Stimulated activated CD8-positive, alpha-beta memory T cell treated with anti-CD3 and anti-CD28 coated beads, Interleukin-7, amount 100 ng/mL, for 4 hours (primary cell): ENCODE data around the gene OR2AE1.

ENCODE experiments used
- DNase-seq, 2 donors: peaks; one replicate each; pipeline ENCODE4 v3.0.0-alpha.2; 2020; ENCODE audit warnings: low read depth in 2 of 2

Gene OR2AE1

DNA sequence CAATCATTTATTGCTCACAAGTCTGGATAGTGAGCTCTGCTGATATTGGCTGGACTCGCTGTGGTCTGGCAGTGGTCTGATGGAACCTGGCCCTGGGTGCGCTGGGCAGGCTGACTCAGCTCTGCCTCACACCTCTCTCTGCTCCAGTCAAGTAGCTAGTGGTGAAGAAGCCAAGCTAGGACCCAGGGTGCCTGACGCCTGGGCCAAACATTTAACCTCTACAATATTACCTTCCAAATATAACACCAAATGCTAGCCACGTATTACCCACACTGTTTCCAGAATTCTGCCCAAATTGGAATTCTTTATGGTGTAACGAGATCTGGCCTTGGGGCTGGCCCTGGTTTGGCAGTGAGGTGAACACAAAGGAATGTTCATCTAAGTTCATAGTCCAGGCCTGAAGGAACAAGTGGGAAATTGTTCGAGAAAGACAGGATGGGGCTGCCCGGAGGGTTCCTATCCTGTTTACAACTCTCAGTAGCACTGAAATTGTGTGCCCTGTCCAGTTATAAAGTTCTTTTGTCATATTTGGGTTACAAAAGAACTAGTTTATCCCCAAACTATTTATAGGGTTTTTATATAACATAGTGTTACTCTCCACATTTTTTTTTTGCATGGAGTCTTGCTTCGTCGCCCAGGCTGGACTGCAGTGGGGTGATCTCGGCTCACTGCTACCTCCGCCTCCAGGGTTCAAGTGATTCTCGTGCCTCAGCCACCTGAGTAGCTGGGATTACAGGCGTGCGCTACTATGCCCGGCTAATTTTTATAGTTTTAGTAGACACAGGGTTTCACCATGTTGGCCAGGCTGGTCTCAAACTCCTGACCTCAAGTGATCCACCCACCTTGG lies 16.3 kb downstream of the OR2AE1 start:
- no peak for DNase-seq

DNA sequence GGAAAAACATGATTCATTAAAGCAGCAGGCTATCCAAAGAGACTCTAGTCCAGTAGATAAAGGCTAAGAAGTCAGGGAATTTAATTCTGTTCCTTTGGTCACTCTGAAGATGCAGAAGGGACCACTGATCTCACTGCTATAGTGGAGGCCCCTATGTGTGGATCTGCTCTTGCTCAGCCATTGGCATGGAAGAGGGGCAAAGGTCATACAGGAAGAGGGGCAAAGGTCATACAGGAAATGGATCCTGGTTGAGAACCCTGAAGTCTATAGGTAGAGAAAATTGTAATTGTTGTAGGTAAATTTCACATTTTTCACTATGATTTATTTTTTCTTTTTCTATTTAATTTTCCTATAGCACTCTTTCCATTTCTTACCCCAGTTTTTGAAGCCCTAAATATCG lies 21.6 kb downstream of the OR2AE1 start:
- no peak for DNase-seq

DNA sequence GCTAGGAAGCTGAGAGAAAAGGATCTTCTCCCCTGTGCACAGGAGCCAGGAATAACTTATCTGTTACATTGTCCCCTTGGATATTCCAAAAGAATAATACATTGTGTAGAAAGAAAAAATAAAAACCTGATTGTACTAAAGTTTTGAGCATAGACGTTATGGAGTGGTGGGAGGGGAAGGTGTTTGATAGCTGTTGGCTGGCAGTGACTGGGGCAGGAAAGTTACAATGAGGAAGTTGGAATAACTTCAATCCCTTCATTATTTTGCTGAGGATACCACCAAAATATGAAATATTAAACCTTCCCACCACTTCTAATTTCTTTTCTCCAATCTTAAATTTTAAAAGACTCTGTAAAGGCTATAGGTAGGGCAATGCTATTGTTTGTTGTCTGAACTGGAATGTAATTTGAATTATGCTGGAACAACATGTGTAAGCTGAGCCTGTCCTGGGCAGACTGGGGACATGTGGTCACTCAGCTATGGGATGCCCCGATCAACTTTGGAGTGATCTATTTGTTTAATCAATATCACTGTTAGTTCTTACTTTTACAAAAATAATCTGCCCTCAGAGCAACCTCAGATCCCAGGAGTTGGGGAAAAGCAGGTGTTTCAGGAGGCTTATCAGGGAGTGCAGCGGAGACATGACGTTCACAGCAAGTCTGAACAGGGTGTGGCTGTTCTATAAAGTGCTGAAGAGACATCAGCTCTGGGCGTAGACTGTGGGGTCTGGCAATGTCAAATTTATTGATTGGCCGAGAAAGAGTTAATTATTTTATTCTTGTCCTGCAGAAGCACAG lies 28.2 kb downstream of the OR2AE1 start:
- DNase-seq, result no peak

DNA sequence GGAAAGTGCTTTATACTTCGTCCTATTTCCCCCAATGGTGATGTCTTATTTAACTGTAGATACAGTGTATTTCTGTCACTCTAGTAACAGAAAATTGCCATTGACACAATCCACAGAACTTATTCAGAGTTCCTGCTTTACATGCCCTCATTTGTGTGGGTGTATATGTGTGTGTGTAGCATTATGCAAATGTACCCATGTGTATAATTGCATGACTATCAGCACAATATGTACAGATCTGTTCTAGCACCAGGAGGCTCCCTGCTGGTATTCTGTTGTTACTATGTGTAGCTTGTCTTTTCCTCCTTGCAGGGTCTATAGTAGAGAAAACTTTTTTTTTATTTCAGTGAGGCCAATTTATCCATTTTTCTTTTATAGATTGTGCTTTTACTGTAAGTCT lies 32.5 kb downstream of the OR2AE1 start:
- no peak for DNase-seq

DNA sequence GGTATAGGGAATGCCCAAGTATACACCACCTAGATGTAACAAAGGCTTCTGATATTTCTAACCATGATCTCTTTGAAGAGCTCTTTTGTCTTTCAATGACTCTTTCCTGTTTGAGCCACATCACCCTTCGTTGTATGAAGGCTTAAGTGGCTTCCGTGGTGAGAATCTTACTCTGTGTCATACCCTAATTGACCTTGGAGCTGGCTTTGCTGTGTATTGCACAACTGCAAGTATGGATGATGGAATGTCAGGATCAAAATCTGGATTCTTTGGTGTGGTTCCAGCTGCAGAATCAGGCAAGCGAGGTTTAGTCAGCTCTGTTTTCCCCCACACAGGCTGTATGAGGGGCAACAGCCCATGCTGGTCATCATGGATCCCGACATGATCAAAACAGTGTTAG lies 33.0 kb downstream of the OR2AE1 start:
- DNase-seq, result no peak

DNA sequence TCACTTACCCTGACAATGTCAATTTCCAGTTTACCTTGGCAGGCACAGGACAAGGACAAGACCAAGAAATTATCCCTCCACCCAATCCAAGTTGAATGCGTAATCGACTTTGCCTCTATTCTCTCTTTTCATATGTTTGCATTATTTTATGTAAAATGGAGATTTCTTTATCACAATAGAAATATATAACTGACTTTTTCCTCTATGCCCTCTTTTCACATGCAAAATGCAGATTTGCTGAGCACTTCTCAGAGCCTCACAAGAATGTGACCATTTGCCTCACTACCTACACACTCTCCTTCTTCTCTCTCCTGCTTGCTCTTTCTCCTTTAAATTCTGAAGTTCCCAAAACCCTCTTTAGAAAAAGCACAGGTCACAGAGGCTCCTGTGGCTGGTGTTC lies 33.9 kb downstream of the OR2AE1 start:
- no peak for DNase-seq

DNA sequence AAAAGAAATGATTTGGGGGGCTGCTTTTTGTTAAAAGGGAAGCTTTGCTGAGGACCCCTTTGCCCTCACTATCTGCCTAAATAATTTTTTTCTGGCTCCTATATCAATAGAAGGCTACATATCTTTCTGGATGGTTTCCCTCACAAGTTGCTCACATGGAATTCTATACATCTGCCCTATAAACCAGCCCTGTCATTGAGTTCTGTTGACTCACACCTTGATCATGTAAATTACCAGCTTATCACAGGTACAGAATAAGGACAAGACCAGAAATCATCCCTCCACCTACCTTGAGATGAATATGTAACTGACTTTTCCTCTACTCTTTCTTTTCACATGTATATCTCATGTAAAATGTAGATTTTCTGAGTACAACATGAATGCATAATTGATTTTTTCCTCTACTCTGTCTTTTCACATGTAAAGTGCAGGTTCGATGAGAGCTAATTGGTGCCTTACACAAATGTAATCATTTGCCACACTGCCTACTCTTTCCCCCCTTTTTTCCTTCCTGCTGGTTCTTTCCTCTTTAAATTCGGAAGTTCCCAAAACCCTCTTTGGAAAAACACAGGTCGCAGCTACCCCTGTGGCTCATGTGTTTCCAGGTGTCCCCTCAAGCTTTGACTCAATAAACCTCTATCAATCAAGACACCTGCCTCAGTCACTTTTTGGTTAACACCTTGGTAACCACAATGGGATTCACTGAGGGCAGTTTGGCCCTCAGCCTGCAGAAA lies 36.5 kb downstream of the OR2AE1 start:
- DNase-seq, result no peak

DNA sequence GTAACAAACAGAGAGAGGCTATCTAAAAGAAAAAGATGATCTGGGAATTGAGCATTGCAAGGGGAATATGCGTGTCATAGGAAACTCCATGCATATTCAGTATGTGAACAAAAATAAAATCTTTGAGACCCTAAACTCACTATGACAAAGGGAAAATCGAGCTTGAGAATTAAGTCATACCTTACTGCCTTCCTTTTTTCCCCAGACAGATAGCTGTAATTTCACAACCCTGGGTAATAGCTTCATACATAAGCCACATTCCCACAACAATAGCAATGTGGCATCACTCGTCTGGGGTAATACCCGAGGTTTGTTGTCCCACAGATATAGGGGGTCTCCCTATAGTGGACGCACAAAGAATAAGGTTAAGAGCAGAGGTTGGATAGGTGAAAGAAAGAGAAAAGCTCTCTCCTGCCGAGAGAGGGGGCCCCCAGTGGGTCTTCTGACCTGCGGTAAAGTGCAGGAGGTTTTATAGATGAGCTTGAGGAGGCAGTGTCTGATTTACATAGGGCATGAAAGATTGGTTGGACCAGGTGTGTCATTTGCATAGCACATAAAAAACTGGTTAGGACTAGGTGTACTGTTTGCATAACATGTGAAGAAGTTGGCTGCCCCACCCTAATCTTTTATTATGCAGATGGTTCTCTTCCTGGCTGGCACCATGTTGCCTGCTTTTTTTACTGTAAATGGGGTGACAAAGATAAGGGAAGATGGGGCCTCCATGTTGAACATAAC lies 37.4 kb downstream of the OR2AE1 start:
- DNase-seq, result no peak

DNA sequence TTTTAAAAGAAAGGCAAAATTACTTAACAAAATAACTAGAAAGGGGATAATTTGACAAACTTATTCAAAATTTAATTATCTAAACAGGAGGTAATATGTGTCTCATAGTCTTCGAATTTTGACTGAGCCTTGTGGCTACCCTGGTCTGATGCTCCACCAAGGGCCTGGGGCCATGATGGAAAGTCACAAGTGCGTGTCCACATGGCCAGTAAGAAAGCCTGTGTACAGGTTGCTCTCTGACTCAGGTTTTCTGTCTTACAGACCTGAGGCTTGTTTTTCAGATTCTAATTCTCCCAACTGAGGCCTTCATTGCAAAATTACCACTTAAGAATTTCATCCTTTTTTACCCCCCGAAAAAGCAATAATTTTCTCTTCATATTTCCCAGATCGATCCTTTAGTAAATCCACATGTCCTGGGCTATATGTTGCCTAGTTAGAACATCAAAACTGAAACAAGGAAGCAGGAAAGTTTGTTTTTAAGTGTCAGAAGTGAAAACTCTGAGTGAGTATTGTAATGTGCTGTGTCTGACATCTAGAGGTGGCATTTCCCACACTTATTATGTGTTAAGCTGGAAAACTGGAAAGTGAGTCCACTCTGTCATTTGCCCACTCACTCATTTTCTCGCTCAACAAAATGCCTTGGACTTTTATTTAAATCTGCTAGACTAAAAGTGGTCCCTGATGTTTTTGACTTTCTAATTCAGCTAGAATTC lies 39.0 kb downstream of the OR2AE1 start:
- no peak for DNase-seq

DNA sequence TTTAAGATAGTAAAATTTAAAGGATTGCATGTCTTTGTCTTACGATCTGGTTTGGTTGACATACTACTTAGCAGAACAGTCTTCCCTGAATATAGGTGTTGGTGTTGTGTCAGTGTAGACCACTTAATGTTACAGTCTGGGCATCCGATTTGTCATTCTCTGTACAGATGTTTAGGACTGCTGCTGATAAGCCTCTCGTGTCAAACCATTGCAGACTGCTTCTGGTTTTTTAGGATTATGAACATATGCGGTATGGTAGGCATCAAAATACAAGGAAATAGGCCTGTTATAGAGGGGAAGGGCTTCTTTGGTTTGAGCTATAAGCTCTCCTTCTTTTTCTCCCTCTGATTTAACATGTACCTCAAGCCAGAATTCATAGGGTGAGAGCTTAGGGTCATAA lies 41.6 kb downstream of the OR2AE1 start:
- no peak for DNase-seq

DNA sequence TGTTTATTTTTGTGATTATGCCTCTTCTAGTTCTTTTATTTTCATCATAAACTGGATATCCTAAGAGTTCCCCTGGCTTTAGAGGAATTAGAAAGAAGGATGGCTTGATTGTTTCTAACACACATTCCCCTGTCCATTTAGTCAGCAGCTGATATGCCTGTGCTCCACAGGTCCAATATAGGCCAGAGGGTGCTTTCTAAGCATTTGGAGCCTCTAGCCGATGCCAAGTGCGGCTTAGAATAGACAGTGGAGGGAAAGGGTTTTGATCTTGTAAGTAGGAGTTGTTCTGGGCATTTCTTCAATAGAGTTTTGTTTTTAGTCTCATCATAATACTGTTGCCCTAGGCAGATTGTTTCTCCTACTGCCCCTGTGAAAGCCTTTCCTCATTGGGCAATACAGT lies 42.5 kb downstream of the OR2AE1 start:
- no peak for DNase-seq

DNA sequence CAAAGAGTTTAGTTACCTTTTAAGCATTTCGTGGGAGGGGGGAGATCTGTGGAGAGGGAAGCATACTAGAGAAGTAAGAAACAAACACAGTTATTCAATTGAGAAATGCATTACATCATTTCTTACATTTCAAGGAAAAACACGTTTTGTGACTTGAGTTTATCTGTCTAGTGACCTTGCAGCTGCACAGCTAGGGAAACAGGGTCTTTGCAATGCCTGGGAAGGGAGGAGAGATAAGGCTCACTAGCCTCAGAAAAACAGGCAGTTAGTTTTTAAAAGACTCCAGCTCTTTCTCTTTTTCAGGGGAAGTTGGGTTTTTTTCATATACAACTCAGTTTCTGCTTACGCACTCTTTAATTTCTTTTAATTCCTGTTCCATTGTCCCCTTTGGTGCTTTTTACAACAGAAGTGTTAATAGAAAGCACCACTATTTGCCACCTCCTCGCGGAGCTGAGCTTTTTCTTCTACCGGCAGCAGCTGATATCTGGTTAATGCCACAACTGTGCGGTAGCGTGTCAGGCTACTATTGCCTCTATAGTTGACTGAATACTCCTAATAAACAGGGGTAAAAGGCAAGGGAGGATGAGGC lies 43.5 kb downstream of the OR2AE1 start:
- no peak for DNase-seq

DNA sequence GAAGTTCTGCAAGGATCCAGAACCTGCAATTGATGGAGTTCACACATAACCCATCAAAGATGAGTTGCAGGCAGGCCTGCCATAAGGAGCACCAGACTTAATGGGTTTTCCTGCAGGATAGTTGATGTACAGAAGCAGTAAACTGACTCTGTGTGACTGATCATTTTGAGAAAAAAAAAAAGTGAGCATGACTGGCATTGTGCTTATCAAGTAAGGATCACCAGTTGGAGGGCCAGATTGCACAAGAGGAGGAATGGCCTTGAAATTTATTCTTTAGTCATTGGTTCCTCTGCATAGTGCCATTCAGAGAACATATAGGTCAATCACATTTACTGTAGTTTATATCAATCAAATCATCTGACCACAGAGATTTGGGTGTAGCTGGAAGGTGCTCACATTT lies 45.2 kb downstream of the OR2AE1 start:
- DNase-seq, result no peak

DNA sequence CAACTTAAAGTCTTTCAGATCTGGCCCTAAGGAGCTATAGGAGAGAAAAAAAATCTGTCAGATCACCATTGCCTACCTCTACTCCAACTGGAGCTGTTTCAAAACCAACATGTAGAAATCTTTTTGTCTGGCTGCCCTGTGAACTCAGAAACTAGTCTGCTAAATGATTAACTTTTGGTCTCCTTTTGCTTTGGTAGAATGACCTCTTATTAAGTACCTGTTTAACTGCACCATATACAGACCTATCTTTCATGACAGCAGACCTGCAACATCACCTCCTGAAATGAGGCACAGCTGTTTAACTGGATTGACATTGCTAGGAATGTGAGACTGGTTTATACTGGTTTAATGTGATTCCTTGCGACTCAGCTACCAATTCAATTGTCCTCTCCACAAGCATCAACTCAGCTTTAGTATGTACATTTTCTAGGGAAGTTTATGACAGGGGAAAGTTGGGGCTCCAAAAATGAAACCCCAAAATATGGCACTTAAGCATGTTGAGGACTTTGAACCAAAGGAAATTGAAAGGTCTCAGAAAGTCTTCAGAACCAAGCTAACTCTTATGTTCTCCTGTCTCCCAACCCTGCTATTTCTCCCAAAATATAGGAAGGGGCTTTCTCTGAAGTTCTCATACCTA lies 47.2 kb downstream of the OR2AE1 start:
- no peak for DNase-seq

DNA sequence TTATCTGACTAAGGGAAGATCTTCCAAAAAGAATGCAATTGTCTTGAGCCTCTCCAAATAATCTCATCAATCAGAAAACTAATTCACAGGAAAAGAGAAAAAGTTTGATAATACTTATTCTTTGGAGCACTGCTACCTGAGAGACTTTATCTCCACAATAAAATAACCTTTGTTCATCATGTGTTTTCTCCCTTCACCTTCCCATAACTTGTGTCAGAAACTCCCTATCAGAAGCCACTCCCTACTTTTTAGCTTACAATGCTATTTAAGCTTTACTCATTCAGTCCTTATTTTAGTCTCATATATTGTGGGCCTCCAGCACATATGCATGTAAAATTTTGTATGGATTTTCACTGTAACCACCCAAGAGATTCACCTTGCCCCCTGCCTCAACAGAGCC lies 48.0 kb downstream of the OR2AE1 start:
- no peak for DNase-seq

DNA sequence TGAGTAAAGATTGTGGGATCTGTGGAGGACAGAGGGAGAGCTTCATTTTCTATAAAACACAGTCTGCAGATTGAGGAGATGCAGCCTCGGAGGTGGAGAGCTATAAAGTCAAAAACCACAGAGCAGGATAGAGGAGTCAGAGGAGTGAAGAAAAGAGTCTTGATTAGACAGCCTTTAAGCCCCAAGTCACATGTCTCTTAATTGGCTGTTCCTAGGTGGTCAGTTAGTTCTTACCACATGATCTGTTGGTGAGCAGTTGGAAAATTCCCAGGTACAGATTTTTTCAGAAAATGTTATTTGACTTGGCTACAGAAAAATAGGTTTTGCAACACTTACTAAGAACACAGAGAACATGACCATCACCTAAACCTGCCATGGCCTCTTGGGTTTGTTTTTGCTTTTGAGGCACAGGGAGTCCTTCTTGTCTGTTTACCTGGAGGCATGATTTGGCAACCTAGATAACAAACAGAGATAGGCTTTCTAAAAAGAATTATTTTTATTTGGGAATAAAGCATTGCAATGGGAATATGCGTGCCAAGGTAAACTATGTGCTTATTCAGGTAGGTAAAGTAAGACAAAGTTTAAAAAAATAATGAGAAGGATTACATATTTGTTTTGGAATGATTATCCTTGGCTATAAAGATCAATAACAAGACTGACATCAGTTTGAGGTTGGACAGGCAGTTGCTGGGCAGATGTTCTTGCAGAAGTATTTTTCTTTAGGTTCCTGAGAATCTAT lies 49.6 kb downstream of the OR2AE1 start:
- DNase-seq, result no peak
